Measurements from ENCODE around the gene JAG1.

The JAG1 gene

GRCh38 chr20:10673842-10674683 is at the start of gene JAG1:
Gene JAG1 (minus strand): TSS chr20:10673999. CDS start chr20:10673530, 469 bp downstream.
- DNase-seq = peak; percentile 26

GRCh38 chr20:10721976-10722375 is 48.2 kb upstream of the JAG1 start:
- DNase-seq = no peak

GRCh38 chr20:10721137-10721896 is 47.5 kb upstream of the JAG1 start:
- DNase-seq = no peak

GRCh38 chr20:10720565-10720964 is 46.8 kb upstream of the JAG1 start:
- no peak for DNase-seq

- DNase-seq = no peak
Measured at GRCh38 chr20:10719740-10720385, 46.1 kb upstream of the JAG1 start.

GRCh38 chr20:10718661-10719060 is 44.9 kb upstream of the JAG1 start:
- no peak for DNase-seq

GRCh38 chr20:10716855-10717254 is 43.1 kb upstream of the JAG1 start:
- DNase-seq = no peak

GRCh38 chr20:10715035-10715434 is 41.2 kb upstream of the JAG1 start:
- no peak for DNase-seq

- no peak for DNase-seq
Measured at GRCh38 chr20:10714236-10714975, 40.6 kb upstream of the JAG1 start.

- no peak for DNase-seq
Measured at GRCh38 chr20:10713161-10713560, 39.4 kb upstream of the JAG1 start.

GRCh38 chr20:10711903-10712451 is 38.2 kb upstream of the JAG1 start:
- no peak for DNase-seq

GRCh38 chr20:10710991-10711775 is 37.4 kb upstream of the JAG1 start:
- DNase-seq = no peak

GRCh38 chr20:10709916-10710315 is 36.1 kb upstream of the JAG1 start:
- DNase-seq = no peak

- DNase-seq = no peak
Measured at GRCh38 chr20:10708351-10709185, 34.8 kb upstream of the JAG1 start.

- DNase-seq = no peak
Measured at GRCh38 chr20:10707791-10708190, 34.0 kb upstream of the JAG1 start.

- no peak for DNase-seq
Measured at GRCh38 chr20:10707068-10707467, 33.3 kb upstream of the JAG1 start.

- DNase-seq = no peak
Measured at GRCh38 chr20:10706460-10706811, 32.6 kb upstream of the JAG1 start.

- DNase-seq = no peak
Measured at GRCh38 chr20:10705801-10706459, 32.1 kb upstream of the JAG1 start.

- DNase-seq = no peak
Measured at GRCh38 chr20:10701607-10702006, 27.8 kb upstream of the JAG1 start.

GRCh38 chr20:10699941-10700340 is 26.1 kb upstream of the JAG1 start:
- DNase-seq = no peak

Measured in activated CD4-positive, alpha-beta T cell treated with anti-CD3 and anti-CD28 coated beads, Interleukin-2, amount 50 U/mL, for 1 hour (primary cell).